ENCODE results near the gene ESR2.

DNA sequence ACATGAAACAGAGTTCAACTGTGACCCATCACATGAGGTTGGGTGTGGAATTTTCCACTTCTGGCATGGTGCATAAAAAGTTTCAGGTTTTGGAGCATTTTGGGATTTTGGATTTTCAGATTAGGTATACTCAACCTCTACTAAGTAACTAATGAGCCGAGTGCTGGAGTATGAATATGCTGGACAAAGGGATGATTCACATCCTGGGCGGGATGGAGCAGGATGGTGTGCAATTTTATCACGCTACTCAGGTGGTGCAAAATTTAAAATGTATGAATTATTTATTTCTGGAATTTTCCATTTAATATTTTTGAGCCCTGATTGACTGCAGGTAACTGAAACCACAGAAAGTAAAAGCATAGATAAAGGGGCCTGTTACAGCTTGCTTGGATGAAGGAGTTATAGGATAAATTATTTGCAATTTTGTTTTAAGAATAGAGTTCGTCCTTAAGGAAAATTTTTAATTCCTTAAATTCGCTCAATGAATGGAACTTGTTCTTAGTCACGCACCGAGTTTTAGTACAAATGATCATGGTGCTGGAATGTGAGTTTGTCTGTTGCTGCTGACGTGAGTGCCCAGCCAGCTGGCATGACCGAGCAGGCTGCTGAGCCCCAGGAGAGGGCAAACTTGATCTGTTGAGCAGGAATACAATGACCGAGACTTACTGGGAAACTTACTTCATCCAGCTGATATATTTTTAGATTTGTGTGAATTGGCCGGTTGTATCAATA is 176.3 kb downstream of the ESR2 start:
- TF ChIP-seq, protein P1, sequence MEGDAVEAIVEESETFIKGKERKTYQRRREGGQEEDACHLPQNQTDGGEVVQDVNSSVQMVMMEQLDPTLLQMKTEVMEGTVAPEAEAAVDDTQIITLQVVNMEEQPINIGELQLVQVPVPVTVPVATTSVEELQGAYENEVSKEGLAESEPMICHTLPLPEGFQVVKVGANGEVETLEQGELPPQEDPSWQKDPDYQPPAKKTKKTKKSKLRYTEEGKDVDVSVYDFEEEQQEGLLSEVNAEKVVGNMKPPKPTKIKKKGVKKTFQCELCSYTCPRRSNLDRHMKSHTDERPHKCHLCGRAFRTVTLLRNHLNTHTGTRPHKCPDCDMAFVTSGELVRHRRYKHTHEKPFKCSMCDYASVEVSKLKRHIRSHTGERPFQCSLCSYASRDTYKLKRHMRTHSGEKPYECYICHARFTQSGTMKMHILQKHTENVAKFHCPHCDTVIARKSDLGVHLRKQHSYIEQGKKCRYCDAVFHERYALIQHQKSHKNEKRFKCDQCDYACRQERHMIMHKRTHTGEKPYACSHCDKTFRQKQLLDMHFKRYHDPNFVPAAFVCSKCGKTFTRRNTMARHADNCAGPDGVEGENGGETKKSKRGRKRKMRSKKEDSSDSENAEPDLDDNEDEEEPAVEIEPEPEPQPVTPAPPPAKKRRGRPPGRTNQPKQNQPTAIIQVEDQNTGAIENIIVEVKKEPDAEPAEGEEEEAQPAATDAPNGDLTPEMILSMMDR (IDR thresholded peaks at IDR 0.05; ENCODE audit: low read depth, low read length, poor library complexity, severe bottlenecking): no peak
- no peak for TF ChIP-seq EZH2phosphoT487 (IDR thresholded peaks at IDR 0.05; ENCODE audit: borderline replicate concordance, low read length)

Measured in DOHH2 (cell line).